ENCODE data around the gene GLMN. TPM values are rescaled to one million over a fixed set of nuclear protein-coding genes. Genes with fewer than 3 reads are reported as not detected.
"Not testable (repeated sequence)": the region's sequence is repeated elsewhere in the genome, so short reads cannot be mapped to it uniquely, and the experiment has no call there.

Gene GLMN
- total RNA-seq, 2 experiments from 2014 or later = 18.2 to 18.7 TPM

DNA sequence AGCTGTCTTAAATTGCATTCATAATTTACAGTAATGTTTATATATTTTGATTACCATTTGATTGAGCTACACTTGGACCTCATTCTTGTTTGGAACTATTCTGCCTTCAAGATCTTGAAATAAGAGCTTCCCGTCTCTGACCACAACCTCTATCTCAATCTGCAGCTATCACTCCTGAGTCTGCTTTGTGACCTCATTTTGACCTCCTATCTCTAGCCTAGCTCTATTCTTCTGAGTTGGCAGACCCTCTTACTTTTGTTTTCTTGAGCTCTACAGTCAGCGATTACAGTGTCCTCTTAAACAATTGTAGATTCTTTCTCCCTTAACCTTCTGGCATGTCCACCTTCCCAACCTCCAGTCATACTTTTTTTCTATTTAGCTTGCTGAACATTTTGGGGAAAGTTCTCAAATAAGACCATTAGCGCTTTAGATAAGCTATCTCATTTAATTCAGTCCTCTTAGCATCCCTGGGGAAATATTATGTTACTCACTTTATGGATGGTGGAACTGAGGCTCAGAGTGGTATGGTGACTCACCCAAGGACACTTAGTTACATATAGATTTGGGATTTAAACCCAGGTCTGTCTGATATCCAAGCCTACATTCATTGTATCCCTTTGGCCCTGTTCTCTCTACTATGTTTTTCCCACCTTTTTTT lies 19.2 kb upstream of the GLMN start:
- peaks cover 41% of the 10 kb centered on the region for H3K36me3 Mint-ChIP-seq (ENCODE audit: low read depth)
- no peaks in the 10 kb centered on the region for H3K9me3 Mint-ChIP-seq
- peak; percentile 36 for DNase-seq
- ChIA-PET POLR2A (interaction anchor here (0.7 to 12.3 kb wide), 15 partner anchors 9 to 267 kb away, joined by 3 to 306 read pairs (median 4); partner anchors contain the start of genes GFI1, GLMN and RPAP2), CTCF (interaction anchor here (0.6 to 7.5 kb wide), 7 partner anchors 10 to 167 kb away, joined by 3 to 89 read pairs (median 5); partner anchors contain the start of genes GFI1, GLMN and RPAP2)
- no peaks in the 10 kb centered on the region for H3K27me3 Mint-ChIP-seq
- peak overlapping the region; percentile 85 for H3K27ac Mint-ChIP-seq
- H3K4me3 Mint-ChIP-seq = peak overlapping the region; percentile 25
- peaks cover 67% of the 10 kb centered on the region for H3K4me1 Mint-ChIP-seq

DNA sequence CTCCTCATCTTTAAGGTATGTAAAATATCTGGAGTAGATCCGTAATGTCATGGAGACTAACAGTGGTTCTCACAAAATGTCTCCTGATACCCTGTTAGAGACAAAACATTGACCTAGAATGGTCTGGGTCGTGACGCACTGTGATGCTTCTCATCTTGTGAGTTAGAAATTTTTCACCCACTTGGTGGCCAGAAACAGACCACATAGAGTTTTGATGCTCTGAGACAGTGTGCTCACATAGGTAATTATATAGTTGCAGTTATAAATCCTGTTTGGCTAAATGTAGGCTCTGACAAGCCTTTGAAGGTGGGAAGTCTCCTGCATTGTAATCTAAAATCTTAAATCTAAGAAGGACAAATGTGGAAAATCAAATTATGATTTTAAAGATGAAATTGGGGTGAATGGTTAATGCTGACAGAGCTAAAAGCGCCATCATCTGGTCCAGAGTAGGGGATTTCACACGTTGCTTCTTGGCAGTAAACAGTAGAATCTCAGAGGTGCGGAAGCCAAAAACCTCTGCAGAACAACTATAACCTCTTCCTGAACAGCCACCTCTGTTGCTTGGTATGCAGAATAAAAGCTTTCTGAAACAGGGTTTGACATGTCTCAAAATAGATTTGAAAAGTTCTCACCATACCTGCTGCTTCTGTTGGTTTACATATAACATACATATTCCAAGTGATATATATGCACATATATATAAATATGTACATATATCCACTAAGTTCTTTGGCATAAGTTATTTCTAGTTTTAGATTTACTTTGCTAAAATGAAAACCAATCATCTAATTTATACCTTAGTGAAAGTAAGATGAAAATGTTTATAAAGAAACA lies 17.2 kb upstream of the GLMN start:
- DNase-seq = peak; percentile 62
- Mint-ChIP-seq H3K9me3 (no peaks in the 10 kb centered on the region), H3K4me3 (peak overlapping the region; percentile 12), H3K27ac (peak overlapping the region; percentile 85), H3K36me3 (ENCODE audit: low read depth) (peaks cover 48% of the 10 kb centered on the region), H3K4me1 (peaks cover 76% of the 10 kb centered on the region), H3K27me3 (no peaks in the 10 kb centered on the region)
- ChIA-PET CTCF (interaction anchor here (0.6 to 7.5 kb wide), 12 partner anchors 12 to 433 kb away, joined by 3 to 89 read pairs (median 3); partner anchors contain the start of genes BTBD8 and GFI1), POLR2A (interaction anchor here (0.7 to 12.3 kb wide), 22 partner anchors 9 to 368 kb away, joined by 3 to 306 read pairs (median 5); partner anchors contain the start of genes GFI1, GLMN and RPAP2)

DNA sequence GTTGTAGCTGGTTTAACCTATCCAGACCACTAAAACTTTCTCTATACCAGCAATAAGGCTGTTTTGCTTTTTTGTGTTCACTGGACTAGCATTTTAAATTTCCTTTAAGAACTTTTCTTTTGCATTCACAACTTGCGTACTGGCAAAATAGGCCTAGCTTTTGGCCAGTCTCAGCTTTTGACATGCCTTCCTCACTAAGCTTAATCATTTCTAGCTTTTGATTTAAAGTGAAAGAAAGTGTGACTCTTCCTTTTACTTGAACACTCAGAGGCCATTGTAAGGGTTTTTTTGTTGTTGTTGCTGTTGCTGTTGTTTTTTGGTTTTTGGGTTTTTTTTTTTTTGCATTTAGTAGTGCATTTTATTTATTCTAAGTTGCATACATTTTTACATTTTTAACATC lies 15.2 kb upstream of the GLMN start:
- POLR2A ChIA-PET = interaction anchor here (0.6 to 12.3 kb wide), 10 partner anchors 9 to 240 kb away, joined by 3 to 306 read pairs (median 4); partner anchors contain the start of genes GFI1, GLMN and RPAP2
- peak overlapping the region; percentile 79 for H3K27ac Mint-ChIP-seq
- peaks cover 40% of the 10 kb centered on the region for H3K36me3 Mint-ChIP-seq (ENCODE audit: low read depth)
- no peak for DNase-seq
- CTCF ChIA-PET = interaction anchor here (0.7 to 7.5 kb wide), 8 partner anchors 11 to 295 kb away, joined by 3 to 89 read pairs (median 3); partner anchors contain the start of gene GFI1
- no peaks in the 10 kb centered on the region for H3K27me3 Mint-ChIP-seq
- no peaks in the 10 kb centered on the region for H3K9me3 Mint-ChIP-seq
- H3K4me3 Mint-ChIP-seq = no peak overlapping the region
- H3K4me1 Mint-ChIP-seq = peaks cover 71% of the 10 kb centered on the region

DNA sequence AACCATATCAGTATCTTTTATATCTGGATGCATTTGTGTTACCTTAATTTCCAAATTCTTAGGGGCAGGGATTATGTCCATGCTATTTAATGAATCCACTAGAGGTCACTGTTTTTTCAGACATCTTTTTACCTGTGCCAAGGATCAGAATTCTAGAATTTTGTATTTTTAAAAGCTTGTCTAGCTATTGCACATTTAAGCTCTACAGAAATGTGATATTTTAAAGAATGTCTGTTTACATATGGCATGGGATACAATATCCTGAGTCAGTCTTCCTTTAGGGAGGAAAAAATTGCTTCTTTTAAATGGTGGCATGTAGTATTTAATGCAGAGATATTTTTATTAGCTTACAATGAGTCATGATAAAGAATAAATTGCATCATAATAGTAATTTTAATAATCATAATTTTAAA lies 11.4 kb upstream of the GLMN start:
- Mint-ChIP-seq H3K4me3 (no peak overlapping the region), H3K27me3 (no peaks in the 10 kb centered on the region), H3K9me3 (no peaks in the 10 kb centered on the region), H3K36me3 (ENCODE audit: low read depth) (peaks cover 45% of the 10 kb centered on the region), H3K27ac (no peak overlapping the region), H3K4me1 (peaks cover 38% of the 10 kb centered on the region)
- DNase-seq = no peak
- CTCF ChIA-PET = interaction anchor here (0.6 to 4.4 kb wide), 39 partner anchors 9 to 508 kb away, joined by 3 to 84 read pairs (median 4); partner anchors contain the start of genes GFI1, GLMN and RPAP2
- POLR2A ChIA-PET = interaction anchor here (0.6 to 12.3 kb wide), 11 partner anchors 11 to 290 kb away, joined by 3 to 306 read pairs (median 3); partner anchors contain the start of genes GFI1 and RPAP2

DNA sequence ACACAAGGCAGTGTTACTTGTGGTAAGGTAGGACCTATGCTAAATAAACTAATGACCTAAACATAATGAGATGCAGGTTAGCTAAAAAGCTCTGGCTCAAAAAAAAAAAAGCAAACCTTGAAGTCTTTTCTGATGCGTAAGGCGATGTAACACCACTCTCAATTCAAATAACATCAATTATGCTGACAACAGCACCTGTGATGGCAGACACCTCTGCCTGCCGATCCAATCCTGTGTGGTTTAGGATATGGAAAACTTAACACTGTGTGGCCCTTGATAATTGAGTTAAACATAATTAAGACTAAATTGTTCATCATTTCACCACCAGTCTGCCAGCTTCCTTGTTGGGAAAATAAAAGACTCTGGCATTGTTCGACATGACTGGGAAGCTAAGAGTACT lies 9.2 kb upstream of the GLMN start:
- Mint-ChIP-seq H3K9me3 (no peaks in the 10 kb centered on the region), H3K27me3 (no peaks in the 10 kb centered on the region), H3K36me3 (ENCODE audit: low read depth) (peaks cover 44% of the 10 kb centered on the region), H3K27ac (no peak overlapping the region), H3K4me1 (peaks cover 22% of the 10 kb centered on the region), H3K4me3 (no peak overlapping the region)
- CTCF ChIA-PET = interaction anchor here (0.6 to 4.4 kb wide), 6 partner anchors 10 to 318 kb away, joined by 3 to 84 read pairs (median 4); partner anchors contain the start of gene GFI1
- DNase-seq = no peak
- POLR2A ChIA-PET = interaction anchor here (12.3 kb wide), 1 partner anchor 177 kb away, joined by 306 read pairs; the partner anchor contains the start of gene GFI1

DNA sequence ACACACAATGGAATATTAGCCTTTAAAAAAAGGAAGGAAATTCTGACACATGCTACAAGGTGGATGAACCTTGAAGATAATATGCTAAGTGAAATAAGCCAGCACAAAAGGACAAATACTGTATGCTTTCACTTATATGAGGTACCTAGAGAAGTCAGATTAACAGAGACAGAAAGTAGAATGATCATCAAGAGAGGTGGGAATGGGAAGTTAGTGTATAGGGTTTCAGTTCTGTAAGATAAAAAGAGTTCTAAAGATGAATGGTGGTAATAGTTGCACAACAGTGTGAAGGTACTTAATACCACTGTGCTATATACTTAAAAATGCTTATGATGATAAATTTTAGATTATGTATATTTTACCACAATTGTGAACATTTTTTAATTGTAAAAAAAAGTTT lies 7.2 kb upstream of the GLMN start:
- Mint-ChIP-seq H3K27me3 (no peaks in the 10 kb centered on the region), H3K4me3 (no peak overlapping the region), H3K36me3 (ENCODE audit: low read depth) (peaks cover 32% of the 10 kb centered on the region), H3K9me3 (no peaks in the 10 kb centered on the region), H3K27ac (no peak overlapping the region), H3K4me1 (peaks cover 18% of the 10 kb centered on the region)
- DNase-seq = no peak
- CTCF ChIA-PET = no interaction called here
- POLR2A ChIA-PET = interaction anchor here (0.8 kb wide), 1 partner anchor 171 kb away, joined by 3 read pairs; no protein-coding TSS in a partner anchor

DNA sequence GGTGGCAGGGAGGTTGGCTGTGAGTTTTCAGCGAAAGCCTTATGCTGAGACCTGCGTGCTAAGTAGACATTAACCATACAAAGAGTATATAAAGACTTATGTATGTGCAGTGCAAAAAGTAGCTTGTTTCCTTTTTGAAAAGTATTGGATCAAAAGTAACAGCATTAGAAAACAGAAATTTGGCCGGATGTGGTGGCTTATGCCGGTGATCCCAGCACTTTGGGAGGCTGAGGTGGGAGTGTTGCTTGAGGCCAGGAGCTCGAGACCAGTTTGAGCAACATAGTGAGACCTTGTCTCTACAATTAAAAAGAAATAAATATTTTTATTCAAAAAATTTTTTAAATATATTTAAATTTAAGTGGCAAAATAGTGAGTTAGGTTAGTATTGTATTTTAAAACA lies 2.2 kb upstream of the GLMN start:
- Mint-ChIP-seq H3K4me3 (no peak overlapping the region), H3K4me1 (peaks cover 46% of the 10 kb centered on the region), H3K9me3 (no peaks in the 10 kb centered on the region), H3K27ac (no peak overlapping the region), H3K36me3 (ENCODE audit: low read depth) (peaks cover 35% of the 10 kb centered on the region), H3K27me3 (no peaks in the 10 kb centered on the region)
- POLR2A ChIA-PET = interaction anchor here (1.1 to 4.6 kb wide), 4 partner anchors 13 to 237 kb away, joined by 3 to 61 read pairs (median 11); partner anchors contain the start of gene GFI1
- DNase-seq = no peak
- CTCF ChIA-PET = interaction anchor here (0.7 to 1.8 kb wide), 5 partner anchors 9 to 296 kb away, joined by 3 to 11 read pairs (median 3); no protein-coding TSS in a partner anchor

DNA sequence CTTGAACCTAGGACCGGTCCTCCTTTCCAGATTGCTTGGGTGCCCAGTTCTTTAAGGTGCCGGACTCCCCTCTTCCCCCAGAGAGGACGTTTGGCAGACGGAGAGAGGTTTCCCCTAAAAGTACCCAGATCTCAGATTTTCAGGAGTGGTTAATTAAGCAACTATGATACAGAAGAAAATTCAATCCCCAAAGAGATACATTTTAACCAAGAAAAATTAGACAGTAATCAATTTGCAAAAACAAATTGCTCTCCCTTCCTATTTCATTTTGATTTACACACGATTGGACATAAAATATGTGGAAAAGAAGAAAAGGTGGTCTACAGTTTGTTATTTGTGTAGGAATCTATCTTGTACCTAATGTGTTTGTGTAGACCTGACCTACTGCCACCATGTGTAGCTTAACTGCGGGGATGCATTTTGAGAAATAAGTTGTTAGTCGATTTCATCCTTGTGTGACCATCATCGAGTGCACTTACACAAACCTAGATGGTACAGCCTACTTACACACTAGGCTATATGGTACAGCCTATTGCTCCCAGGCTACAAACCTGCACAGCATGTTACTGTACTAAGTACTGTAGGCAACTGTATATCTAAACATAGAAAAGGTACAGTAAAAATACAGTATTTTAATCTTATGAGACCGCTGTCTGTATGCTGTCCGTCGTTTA lies 827 bp upstream of the GLMN start:
- POLR2A ChIA-PET = interaction anchor here (0.8 to 4.6 kb wide), 9 partner anchors 8 to 532 kb away, joined by 3 to 61 read pairs (median 4); partner anchors contain the start of genes GFI1 and RPL5
- H3K4me1 Mint-ChIP-seq = peaks cover 51% of the 10 kb centered on the region
- no peaks in the 10 kb centered on the region for H3K9me3 Mint-ChIP-seq

DNA sequence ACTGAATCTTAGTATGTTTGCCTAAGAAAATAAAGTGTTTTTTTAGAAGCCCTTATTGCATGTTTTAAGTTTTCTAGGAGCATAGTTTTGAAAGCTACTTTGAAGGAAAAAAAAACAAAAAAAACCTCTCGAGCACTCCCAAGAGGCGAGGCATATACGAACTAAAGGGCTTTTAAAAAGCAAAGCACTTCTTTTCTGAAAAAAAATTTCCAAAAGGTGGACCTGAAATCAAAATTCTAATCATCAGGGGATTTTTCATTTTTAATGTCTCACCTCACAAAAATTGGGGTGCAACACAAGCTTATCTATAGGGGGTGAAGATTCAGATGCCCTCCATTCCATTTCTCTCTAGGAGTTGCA lies 594 bp downstream of the GLMN start:
- H3K4me1 Mint-ChIP-seq = peaks cover 51% of the 10 kb centered on the region
- ChIA-PET CTCF (interaction anchor here (0.8 to 1.6 kb wide), 8 partner anchors 12 to 302 kb away, joined by 3 to 10 read pairs (median 4); no protein-coding TSS in a partner anchor), POLR2A (interaction anchor here (1.0 to 4.6 kb wide), 8 partner anchors 9 to 301 kb away, joined by 3 to 61 read pairs (median 6); partner anchors contain the start of gene GFI1)
- no peaks in the 10 kb centered on the region for H3K9me3 Mint-ChIP-seq
- no peaks in the 10 kb centered on the region for H3K27me3 Mint-ChIP-seq
- peak overlapping the region; percentile 81 for H3K27ac Mint-ChIP-seq
- H3K4me3 Mint-ChIP-seq = peak overlapping the region; percentile 83
- no peak for DNase-seq
- peaks cover 34% of the 10 kb centered on the region for H3K36me3 Mint-ChIP-seq (ENCODE audit: low read depth)

More for the DNA sequence above, 827 bp upstream of the GLMN start:
- H3K36me3 Mint-ChIP-seq (ENCODE audit: low read depth) = peaks cover 35% of the 10 kb centered on the region
- peak overlapping the region; percentile 81 for H3K27ac Mint-ChIP-seq
- CTCF ChIA-PET = interaction anchor here (0.9 to 1.9 kb wide), 4 partner anchors 14 to 300 kb away, joined by 3 to 4 read pairs (median 3); no protein-coding TSS in a partner anchor
- DNase-seq = no peak
- peak overlapping the region; percentile 83 for H3K4me3 Mint-ChIP-seq
- no peaks in the 10 kb centered on the region for H3K27me3 Mint-ChIP-seq

DNA sequence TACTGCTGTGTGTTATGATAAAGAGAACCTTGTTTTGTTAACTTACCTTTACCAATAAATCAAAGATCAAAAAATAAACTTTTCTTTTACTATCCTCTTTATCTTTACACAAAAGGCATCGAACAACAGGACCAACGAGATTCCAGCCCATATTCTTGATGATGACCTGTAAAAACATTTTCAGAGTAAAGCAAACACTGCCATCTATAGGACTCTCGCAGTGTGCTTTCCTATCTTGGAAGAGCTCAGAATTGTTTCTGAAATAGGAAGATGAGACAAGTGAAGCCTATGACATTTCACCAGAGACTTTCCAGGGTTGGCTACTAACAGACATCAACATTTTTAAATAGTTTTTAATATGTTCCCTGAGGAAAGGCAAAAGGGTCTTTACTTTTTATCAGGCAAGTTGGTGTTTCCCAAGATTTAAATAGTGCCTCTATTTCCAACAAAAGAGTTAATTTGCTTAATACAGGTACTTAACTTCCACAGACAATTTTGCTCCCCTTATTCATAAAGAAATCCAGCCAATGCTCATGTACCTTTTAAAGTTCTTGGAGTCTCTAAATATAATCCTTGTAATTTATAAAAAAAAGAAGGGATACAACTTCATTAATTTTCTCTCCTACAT lies 7.3 kb downstream of the GLMN start:
- ChIA-PET POLR2A (interaction anchor here (0.5 to 1.2 kb wide), 3 partner anchors 9 to 26 kb away, joined by 3 read pairs; no protein-coding TSS in a partner anchor), CTCF (interaction anchor here (0.5 to 1.8 kb wide), 13 partner anchors 9 to 779 kb away, joined by 3 to 10 read pairs (median 3); no protein-coding TSS in a partner anchor)
- Mint-ChIP-seq H3K36me3 (ENCODE audit: low read depth) (peaks cover 55% of the 10 kb centered on the region), H3K9me3 (no peaks in the 10 kb centered on the region), H3K4me1 (peaks cover 17% of the 10 kb centered on the region), H3K27me3 (no peaks in the 10 kb centered on the region), H3K27ac (no peak overlapping the region), H3K4me3 (no peak overlapping the region)
- DNase-seq = no peak

DNA sequence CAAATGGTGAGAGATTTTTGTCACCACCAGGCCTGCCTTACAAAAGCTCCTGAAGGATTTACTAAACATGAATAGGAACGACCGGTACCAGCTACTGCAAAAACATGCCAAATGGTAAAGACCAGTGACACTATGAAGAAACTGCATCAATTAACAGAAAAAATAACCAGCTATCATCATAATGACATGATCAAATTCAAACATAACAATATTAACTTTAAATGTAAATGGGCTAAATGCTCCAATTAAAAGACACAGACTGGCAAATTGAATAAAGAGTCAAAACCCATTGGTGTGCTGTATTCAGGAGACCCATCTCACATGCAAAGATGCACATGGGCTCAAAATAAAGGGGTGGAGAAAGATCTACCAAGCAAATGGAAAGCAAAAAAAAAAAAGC lies 17.4 kb downstream of the GLMN start:
- not testable (repeated sequence) for DNase-seq, H3K27ac Mint-ChIP-seq, H3K4me3 Mint-ChIP-seq, H3K9me3 Mint-ChIP-seq, H3K27me3 Mint-ChIP-seq
- CTCF ChIA-PET = interaction anchor here (0.7 kb wide), 1 partner anchor 158 kb away, joined by 3 read pairs; no protein-coding TSS in a partner anchor
- Mint-ChIP-seq H3K4me1 (peaks cover 11% of the 10 kb centered on the region), H3K36me3 (ENCODE audit: low read depth) (peaks cover 93% of the 10 kb centered on the region)
- POLR2A ChIA-PET = interaction anchor here (1.0 kb wide), 1 partner anchor 9 kb away, joined by 3 read pairs; no protein-coding TSS in a partner anchor
